H7 (cell line): ENCODE results near the gene YWHAH. TPM values are rescaled to one million over a fixed set of nuclear protein-coding genes. Genes with fewer than 3 reads are reported as not detected.

ENCODE experiments used
- DNase-seq: peaks from one replicate; pipeline ENCODE4 v3.0.0; 2012
- H3K27me3 ChIP-seq: 2 replicates; pipeline ENCODE4 v1.6.0; 2011; ENCODE audit warnings: mild to moderate bottlenecking, low read length; ENCODE audit not compliant: control insufficient read depth, insufficient read depth
- H3K36me3 ChIP-seq: replicated peaks from 2 replicates; pipeline ENCODE4 v1.5.1; 2011; ENCODE audit warnings: low read length; ENCODE audit not compliant: control insufficient read depth, insufficient read depth
- H3K4me3 ChIP-seq: 2 replicates; pipeline ENCODE4 v1.5.1; 2011; ENCODE audit warnings: low read depth, mild to moderate bottlenecking, control low read depth, low read length, moderate library complexity; ENCODE audit not compliant: insufficient read depth
- total RNA-seq: library from RNA; depleted of rRNA; stranded (reverse); fragments of >200 nt; shearing (Covaris generic); gene quantifications from 2 replicates; pipeline ENCODE4 v1.2.3, GENCODE V29; 2014

YWHAH gene
- total RNA-seq, 1 experiment from 2014 or later = 229 TPM

DNA sequence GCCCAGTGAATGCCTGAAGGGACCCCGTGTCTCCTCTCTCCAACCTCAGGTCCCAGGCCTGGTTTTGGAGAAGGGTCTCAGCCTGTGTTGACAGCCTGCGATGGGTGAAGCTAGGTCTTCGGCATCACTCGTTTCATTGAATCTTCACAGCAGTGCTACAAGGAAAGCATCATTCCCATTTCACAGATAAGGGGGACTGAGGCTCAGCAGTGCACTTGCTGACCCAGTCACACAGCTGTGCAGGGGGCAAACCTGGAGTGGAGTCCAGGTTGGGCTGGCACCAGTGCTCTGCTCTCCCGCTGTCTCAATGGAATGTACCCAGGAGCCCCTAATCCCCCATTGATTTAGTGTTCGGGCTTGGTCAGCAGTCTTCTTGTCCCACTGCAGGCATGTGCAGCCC is 10.9 kb upstream of the YWHAH start:
- Histone ChIP-seq H3K36me3 (no peaks in the 10 kb centered on the region), H3K4me3 (no peak overlapping the region), H3K27me3 (no peaks in the 10 kb centered on the region)
- no peak for DNase-seq

DNA sequence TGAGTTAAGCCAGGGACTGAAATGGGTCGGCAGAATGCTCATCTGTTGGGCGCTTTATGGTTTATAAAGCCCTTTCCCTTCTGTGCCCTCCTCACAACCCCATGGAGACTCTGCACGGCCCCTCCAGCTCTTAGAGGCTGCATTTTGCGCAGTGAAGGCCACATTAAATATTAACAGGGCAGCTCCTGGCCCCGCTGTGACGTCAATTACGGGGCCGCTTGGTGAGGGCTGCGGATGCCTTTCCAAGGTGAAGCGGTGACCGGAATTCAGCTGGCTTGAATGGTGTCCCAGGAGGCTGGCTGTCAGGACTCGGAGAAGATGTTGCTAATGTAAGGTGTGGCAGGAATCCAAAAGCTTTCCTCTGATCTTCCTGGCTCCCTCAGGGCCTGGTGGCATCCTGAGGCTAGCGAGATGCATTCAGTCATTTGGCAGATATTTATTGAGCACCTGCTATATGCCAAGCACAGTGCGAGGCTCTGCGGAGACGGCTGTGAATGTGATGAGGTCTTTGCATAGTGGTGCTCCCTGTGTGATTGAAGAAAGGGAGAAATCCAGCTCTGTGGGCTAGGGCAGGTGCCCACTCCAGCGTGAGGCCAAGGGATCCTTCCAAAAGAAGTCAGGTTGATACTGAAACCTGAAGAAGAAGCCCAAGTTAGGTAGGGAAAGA is 10.4 kb upstream of the YWHAH start:
- no peak for DNase-seq
- no peaks in the 10 kb centered on the region for H3K36me3 ChIP-seq
- no peaks in the 10 kb centered on the region for H3K27me3 ChIP-seq
- H3K4me3 ChIP-seq = no peak overlapping the region

DNA sequence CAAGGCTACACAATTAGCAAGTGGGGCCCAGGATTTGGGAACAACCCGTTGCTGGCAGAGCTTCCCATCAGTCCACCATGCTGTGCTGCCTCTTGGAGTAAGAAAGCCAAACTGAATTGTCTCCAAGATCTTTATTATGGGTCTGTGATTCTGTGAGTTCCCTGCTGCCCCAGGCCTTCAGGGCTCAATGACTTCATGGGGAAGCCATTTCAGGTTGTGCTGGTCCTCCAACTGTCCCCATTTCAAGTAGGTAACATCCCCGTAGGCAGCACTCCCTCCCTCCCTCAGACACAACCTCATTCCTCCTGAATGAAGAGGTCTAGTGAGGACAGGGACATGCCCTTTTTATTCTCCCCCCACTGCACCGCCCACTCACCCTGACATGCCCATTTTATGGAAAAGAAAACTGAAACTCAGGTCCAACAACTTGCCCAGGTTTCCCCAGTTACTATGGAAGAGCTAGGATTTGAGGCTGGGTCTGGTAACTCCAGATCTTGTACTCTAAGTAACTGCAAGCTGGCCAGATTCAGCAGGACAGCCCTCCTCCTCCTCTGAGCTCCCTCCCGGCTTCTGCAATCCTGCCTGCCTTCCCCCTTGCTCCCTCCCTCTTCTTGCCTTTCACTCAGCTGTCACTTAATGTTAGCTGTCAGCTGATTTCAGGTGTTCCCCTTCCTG is 8.2 kb upstream of the YWHAH start:
- no peaks in the 10 kb centered on the region for H3K27me3 ChIP-seq
- DNase-seq = no peak

DNA sequence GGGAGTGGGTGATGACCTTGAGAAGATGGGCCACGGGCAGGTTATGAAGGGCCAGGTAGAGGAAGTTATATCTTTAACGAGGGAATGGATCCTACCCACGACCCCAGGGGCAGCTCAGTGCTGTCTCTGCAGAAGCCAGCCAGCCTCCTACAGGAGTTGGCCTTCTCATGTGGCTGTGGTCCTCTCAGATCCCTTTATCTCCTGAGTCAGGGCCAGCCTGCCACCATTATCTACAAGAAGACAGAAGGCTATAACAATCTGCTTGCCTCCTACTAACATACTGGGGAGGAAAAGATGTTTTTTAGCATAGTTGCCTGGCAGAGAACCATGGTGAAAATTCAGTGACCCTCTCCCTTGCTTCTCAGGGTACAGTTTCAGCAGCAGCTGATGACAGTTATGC is 7.0 kb upstream of the YWHAH start:
- Histone ChIP-seq H3K36me3 (no peaks in the 10 kb centered on the region), H3K27me3 (no peaks in the 10 kb centered on the region), H3K4me3 (no peak overlapping the region)
- DNase-seq = no peak

More for the DNA sequence above, 8.2 kb upstream of the YWHAH start:
- Histone ChIP-seq H3K36me3 (no peaks in the 10 kb centered on the region), H3K4me3 (no peak overlapping the region)

DNA sequence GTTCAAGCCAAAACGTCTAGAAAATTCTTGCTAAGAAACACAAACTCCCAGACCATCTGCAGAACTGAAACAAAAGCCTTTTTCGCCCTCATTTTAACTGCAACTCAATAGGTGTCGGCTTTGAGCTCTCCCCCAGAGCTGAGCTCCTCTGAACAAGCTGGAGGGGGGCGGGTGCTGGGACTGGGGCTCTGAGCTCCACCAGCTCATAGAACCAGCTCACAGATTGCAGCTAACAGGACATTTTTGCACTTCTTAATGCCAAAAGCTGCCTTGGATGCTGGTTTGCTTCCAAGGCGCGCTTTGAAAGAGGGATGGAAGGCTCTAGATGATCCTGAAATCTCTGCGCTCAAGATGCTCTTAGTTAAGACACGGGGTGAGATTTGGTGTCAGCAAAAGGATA is 6.0 kb upstream of the YWHAH start:
- DNase-seq = no peak
- no peak overlapping the region for H3K4me3 ChIP-seq
- no peaks in the 10 kb centered on the region for H3K36me3 ChIP-seq
- no peaks in the 10 kb centered on the region for H3K27me3 ChIP-seq

DNA sequence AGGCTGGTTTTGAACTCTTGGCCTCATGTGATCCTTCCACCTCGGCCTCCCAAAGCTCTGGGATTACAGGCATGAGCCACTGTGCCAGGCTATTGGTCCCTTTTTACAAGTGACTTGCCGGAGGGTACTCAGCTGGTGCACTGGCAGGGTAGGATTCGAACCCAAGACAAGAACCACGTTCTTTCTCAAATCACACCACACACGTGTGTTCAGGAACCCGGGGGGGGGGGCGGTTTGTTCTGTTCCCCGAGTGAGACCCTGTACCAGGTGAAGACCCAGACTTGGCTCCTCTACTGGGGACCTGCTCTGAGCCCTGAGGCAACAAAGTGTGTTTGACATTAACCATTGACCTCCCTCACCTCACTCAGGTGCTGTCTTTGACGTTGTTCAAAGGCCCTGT is 3.8 kb upstream of the YWHAH start:
- Histone ChIP-seq H3K27me3 (no peaks in the 10 kb centered on the region), H3K36me3 (no peaks in the 10 kb centered on the region), H3K4me3 (no peak overlapping the region)
- DNase-seq = no peak

DNA sequence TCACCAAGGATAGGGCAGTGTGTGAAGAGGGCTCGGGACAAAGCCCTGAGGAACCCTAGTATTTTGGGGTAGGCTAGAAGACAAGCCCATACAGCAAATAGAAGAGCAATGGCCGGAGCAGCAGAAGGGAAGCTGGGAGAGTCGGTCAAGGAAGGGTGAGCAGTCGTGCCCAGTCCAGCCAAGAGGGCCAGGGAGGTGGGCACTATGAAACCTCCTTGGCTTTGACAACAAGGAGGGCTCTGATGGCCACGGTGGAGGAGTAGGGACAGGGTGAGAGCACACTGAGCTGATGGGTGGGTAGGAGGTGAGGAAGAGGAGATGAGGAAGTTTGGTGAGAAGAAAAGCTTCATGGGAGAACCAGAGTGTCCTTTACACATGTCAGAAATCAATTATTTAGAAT is 2.2 kb upstream of the YWHAH start:
- H3K4me3 ChIP-seq = no peak overlapping the region
- H3K36me3 ChIP-seq = peaks cover 1% of the 10 kb centered on the region; the same call in 1 of the 2 replicates
- DNase-seq = no peak
- H3K27me3 ChIP-seq = no peaks in the 10 kb centered on the region

DNA sequence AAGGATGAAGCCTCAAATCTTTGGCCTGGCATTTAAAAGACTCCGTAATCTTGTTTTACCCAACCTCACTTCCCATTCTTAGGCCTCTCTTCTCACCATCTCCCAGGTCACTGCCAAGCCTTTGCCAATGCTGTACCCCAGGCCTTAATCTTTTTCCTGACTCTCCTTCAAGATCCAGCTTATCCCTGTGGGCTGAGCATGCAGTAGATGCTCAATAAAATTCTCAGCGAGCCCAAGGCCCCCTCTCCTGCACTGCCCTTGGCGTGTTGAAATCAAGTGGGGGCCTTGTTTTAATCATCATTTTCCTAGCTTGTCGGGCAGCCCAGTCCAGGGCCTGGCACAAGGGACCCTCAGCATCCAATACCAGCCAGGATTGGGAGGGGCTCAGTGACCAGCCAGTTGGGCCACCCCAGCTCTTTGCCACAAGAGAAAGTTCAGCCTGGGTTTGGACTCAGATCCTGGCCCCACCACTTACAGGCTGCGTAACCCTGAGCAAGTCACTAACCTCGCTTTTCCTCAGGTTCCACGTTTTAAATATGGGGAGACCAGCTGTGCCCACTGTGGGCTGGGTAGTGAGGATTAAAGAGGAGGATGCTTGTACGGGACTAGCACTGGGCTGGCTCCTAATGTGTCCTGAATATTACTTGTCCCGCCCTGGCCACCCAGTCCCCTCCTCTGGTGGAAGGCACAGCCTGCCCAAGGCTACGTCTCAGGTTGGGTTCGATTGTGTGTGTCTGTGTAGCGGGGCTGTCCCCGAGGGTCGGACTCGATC is 943 bp upstream of the YWHAH start:
- DNase-seq = peak; percentile 36
- no peaks in the 10 kb centered on the region for H3K27me3 ChIP-seq

DNA sequence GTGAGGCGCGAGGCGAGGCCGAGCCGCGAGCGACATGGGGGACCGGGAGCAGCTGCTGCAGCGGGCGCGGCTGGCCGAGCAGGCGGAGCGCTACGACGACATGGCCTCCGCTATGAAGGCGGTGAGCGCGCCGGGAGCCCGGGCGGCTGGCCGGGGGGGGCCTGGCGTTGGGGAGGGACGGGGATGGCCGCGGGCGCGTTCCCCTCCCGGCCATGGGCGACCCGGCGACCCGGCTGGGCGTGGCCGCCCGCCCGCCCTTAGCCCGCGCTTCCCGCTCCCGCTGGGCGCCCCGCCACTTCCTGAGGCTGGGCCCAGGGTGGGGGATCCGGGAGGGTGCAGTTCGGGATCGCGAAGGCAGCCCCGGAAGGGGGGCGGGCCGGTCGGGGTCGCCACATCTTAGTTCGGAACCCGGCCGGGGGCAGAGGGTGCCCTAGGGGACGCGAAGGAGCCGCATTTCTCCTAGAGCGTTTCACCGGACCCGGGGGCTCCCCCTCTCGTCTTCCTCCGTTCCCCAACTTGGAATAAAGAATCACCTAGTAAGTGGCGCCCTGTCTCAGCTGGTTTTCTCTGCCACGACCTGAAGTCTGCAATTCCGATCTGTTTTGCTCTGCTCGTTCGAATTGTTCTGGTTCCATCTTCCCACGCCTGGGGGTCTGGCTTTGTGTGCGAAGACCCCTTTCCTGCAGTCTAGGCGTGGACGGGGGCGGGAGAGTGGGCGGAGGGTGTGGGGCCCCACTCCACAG is 536 bp downstream of the YWHAH start:
- DNase-seq = peak; percentile 84
- peak overlapping the region; percentile 84 for H3K4me3 ChIP-seq
- H3K36me3 ChIP-seq = peaks cover 3% of the 10 kb centered on the region
- no peaks in the 10 kb centered on the region for H3K27me3 ChIP-seq

More for the DNA sequence above, 943 bp upstream of the YWHAH start:
- peak overlapping the region; percentile 51 for H3K4me3 ChIP-seq
- H3K36me3 ChIP-seq = peaks cover 3% of the 10 kb centered on the region

DNA sequence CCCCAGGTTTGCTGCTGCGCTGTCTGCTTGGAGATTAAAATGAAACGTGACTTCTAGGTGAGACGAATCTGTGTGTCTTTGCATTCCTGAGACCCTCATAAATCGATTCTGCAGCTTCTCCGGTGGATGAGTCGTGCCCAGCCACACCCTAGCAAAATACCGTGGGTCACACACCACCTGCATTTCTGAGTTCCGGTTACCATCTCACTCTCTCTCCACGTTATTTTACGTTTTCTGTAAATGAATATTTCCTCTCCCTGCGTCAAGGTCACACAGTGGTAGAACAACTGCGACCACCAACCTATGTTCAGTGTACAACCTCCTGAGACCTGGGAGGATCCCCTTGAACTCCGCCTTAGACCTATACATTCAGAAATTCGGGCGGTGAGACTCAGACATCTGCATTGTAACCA is 1.1 kb downstream of the YWHAH start:
- no peaks in the 10 kb centered on the region for H3K27me3 ChIP-seq
- DNase-seq = peak; percentile 30
- H3K4me3 ChIP-seq = peak overlapping the region; percentile 84
- peaks cover 6% of the 10 kb centered on the region for H3K36me3 ChIP-seq

DNA sequence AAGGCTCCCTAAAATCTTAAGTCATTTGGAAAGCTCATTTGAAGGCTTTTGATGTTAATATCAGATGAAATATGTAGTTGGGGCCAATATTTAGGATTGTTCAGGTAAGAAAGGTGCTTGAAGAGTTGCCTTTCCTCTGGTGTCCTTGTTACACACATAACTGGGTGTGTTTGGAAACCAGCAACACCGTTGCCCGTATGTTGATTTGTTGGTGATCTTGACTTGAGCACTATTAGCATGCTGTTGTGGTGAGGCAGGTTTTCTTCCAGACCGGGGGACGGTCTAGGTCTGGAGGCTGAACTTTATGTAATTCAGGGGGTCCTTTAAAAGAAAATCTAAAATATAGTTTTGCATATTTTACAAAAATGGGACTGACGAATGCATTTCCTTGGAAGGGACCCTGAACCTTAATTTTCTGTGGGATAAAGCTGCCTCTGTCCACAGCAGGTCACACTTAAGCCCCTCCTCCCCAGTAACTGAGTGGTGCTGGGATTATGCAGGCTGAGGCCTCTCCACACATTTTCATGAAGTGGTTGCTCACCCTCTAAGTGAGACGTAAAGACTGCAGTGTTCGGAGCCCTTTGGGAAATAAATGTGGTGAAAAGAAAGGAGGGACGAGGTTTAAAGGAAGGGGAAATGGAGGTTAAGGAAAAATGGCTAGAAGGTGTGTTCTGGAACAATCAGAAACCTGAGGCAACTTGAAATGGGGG is 1.8 kb downstream of the YWHAH start:
- Histone ChIP-seq H3K36me3 (peaks cover 9% of the 10 kb centered on the region), H3K27me3 (no peaks in the 10 kb centered on the region), H3K4me3 (peak overlapping the region; percentile 84)
- peak; percentile 46 for DNase-seq

DNA sequence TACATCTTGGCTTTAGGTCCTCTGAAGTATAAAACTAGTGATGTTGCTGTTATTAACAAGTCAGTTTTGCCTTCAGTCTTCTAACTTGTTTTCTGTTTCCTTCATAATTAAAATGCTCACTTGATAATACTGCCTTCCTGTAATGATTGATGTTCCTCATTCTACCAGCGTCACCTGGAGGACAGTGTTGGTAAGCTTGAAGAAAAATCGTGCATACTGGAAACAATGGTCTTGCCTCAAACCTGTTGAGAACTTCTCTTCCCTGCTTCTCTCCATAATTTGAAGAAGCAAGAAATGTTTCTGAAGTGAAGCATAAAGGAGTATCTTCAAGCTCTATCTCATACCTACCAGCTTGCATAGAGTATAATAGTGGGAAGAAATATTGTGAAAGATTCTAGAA is 3.0 kb downstream of the YWHAH start:
- no peaks in the 10 kb centered on the region for H3K27me3 ChIP-seq

DNA sequence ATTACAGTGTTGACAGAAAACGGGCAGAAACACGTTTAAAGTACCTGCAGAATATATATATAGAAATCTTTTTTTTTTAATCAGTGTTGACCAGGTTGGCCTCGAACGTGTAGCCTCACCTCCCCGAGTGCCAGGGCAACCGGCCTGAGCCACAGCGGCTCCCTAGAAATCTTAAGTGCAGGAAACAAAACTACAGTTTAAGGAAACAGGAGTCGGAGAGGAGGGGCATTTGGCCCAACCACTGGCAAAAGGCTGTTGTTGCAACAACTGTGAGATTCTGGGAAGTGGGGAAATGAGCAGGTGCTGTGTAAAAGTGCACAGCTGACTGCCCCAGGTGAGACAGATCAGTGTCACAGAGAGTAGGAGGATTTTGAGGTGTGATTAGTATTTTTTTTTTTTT is 3.7 kb downstream of the YWHAH start:
- no peak for DNase-seq
- H3K4me3 ChIP-seq = no peak overlapping the region
- H3K36me3 ChIP-seq = peaks cover 9% of the 10 kb centered on the region
- no peaks in the 10 kb centered on the region for H3K27me3 ChIP-seq

More for the DNA sequence above, 3.0 kb downstream of the YWHAH start:
- H3K36me3 ChIP-seq = peaks cover 9% of the 10 kb centered on the region
- H3K4me3 ChIP-seq = no peak overlapping the region
- DNase-seq = no peak

DNA sequence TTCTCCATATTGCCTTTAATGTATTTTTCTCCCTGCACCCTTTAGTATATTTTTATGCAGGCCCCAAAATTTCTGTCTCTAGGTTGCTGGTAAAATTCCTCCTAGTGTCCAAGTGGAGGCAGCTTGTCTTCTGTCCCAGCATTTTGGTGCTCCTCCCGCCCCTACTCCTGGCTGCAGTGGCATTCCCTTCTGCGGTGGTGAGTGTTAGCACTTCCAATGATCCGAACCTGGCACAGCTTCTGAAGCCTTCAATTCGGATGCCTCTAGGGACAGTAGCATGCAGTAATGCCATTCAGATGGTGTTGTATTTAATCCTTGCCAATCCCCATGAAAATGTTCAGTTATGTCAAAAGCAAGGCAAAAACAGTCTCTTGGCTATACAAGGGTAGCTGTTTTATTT is 5.9 kb downstream of the YWHAH start:
- Histone ChIP-seq H3K27me3 (no peaks in the 10 kb centered on the region), H3K36me3 (peaks cover 12% of the 10 kb centered on the region), H3K4me3 (no peak overlapping the region)
- no peak for DNase-seq
